Activated naive CD8-positive, alpha-beta T cell treated with anti-CD3 and anti-CD28 coated beads for 36 hours (primary cell): ENCODE results near the gene ZNF443. TPM values are rescaled to one million over a fixed set of nuclear protein-coding genes. Genes with fewer than 3 reads are reported as not detected.
A peak's percentile ranks its signal among the peaks of the same experiment; 100 is the strongest.
"Not testable (repeated sequence)": the region's sequence is repeated elsewhere in the genome, so short reads cannot be mapped to it uniquely, and the experiment has no call there.

Experiments used
- DNase-seq: peaks from one replicate; pipeline ENCODE4 v3.0.0; 2021
- H3K27ac Mint-ChIP-seq: one replicate; pipeline ENCODE4 v1.8.0; 2022; ENCODE audit warnings: mild to moderate bottlenecking, moderate library complexity, mixed read lengths
- H3K27me3 Mint-ChIP-seq: one replicate; pipeline ENCODE4 v1.8.0; 2022; ENCODE audit warnings: mild to moderate bottlenecking, mixed read lengths
- H3K36me3 Mint-ChIP-seq: one replicate; pipeline ENCODE4 v1.8.0; 2021; ENCODE audit warnings: mild to moderate bottlenecking, mixed read lengths
- H3K4me1 Mint-ChIP-seq: one replicate; pipeline ENCODE4 v1.8.0; 2021; ENCODE audit warnings: mixed read lengths
- H3K4me3 Mint-ChIP-seq: one replicate; pipeline ENCODE4 v1.8.0; 2022; ENCODE audit warnings: mild to moderate bottlenecking, moderate library complexity, mixed read lengths
- H3K9me3 Mint-ChIP-seq: one replicate; pipeline ENCODE4 v1.8.0; 2022; ENCODE audit warnings: mixed read lengths
- total RNA-seq, 2 experiments: library from RNA; stranded (reverse); gene quantifications; one replicate each; pipeline ENCODE4 v1.2.3, GENCODE V29; 2021

The ZNF443 gene
- total RNA-seq, 2 experiments from 2014 or later: 2.7 to 3.6 TPM

GRCh38 chr19:12450844-12451243 lies 10.0 kb upstream of the ZNF443 start:
- Mint-ChIP-seq H3K4me3 (no peak overlapping the region), H3K4me1 (no peaks in the 10 kb centered on the region), H3K27ac (no peak overlapping the region), H3K36me3 (peaks cover 25% of the 10 kb centered on the region), H3K27me3 (no peaks in the 10 kb centered on the region), H3K9me3 (peaks cover 24% of the 10 kb centered on the region)
- no peak for DNase-seq

GRCh38 chr19:12448808-12449207 lies 8.0 kb upstream of the ZNF443 start:
- Mint-ChIP-seq H3K27me3 (no peaks in the 10 kb centered on the region), H3K4me3 (no peak overlapping the region), H3K4me1 (no peaks in the 10 kb centered on the region)

GRCh38 chr19:12439686-12440540 lies 908 bp downstream of the ZNF443 start:
- H3K27me3 Mint-ChIP-seq, H3K4me1 Mint-ChIP-seq: not testable (repeated sequence)
- DNase-seq: peak; percentile 62
- H3K27ac Mint-ChIP-seq: peak overlapping the region; percentile 79
- H3K36me3 Mint-ChIP-seq: peaks cover 29% of the 10 kb centered on the region
- H3K9me3 Mint-ChIP-seq: peaks cover 25% of the 10 kb centered on the region
- peak overlapping the region; percentile 96 for H3K4me3 Mint-ChIP-seq

More at GRCh38 chr19:12448808-12449207, 8.0 kb upstream of the ZNF443 start:
- no peak overlapping the region for H3K27ac Mint-ChIP-seq
- no peak for DNase-seq
- H3K9me3 Mint-ChIP-seq: peaks cover 32% of the 10 kb centered on the region
- H3K36me3 Mint-ChIP-seq: peaks cover 25% of the 10 kb centered on the region

GRCh38 chr19:12430726-12431299 lies 10.0 kb downstream of the ZNF443 start:
- H3K27me3 Mint-ChIP-seq, H3K4me1 Mint-ChIP-seq, DNase-seq, H3K27ac Mint-ChIP-seq, H3K4me3 Mint-ChIP-seq: not testable (repeated sequence)
- peaks cover 50% of the 10 kb centered on the region for H3K9me3 Mint-ChIP-seq
- peaks cover 78% of the 10 kb centered on the region for H3K36me3 Mint-ChIP-seq

- no peak for DNase-seq
- H3K27me3 Mint-ChIP-seq: no peaks in the 10 kb centered on the region
- H3K36me3 Mint-ChIP-seq: peaks cover 71% of the 10 kb centered on the region
- peaks cover 46% of the 10 kb centered on the region for H3K9me3 Mint-ChIP-seq
- no peak overlapping the region for H3K4me3 Mint-ChIP-seq
- H3K4me1 Mint-ChIP-seq: no peaks in the 10 kb centered on the region
- no peak overlapping the region for H3K27ac Mint-ChIP-seq
These were observed 14.9 kb downstream of the ZNF443 start for GRCh38 chr19:12425888-12426274.

GRCh38 chr19:12425236-12425887 lies 15.5 kb downstream of the ZNF443 start:
- Mint-ChIP-seq H3K27ac (no peak overlapping the region), H3K36me3 (peaks cover 70% of the 10 kb centered on the region), H3K9me3 (peaks cover 40% of the 10 kb centered on the region), H3K4me1 (no peaks in the 10 kb centered on the region), H3K27me3 (no peaks in the 10 kb centered on the region), H3K4me3 (no peak overlapping the region)
- DNase-seq: no peak

- Mint-ChIP-seq H3K9me3 (peaks cover 12% of the 10 kb centered on the region), H3K36me3 (peaks cover 33% of the 10 kb centered on the region)
- not testable (repeated sequence) for H3K4me1 Mint-ChIP-seq
These were observed 23.5 kb downstream of the ZNF443 start for GRCh38 chr19:12417273-12417672.

GRCh38 chr19:12411893-12412292 lies 28.9 kb downstream of the ZNF443 start:
- no peaks in the 10 kb centered on the region for H3K4me1 Mint-ChIP-seq
- H3K4me3 Mint-ChIP-seq: no peak overlapping the region
- peaks cover 11% of the 10 kb centered on the region for H3K9me3 Mint-ChIP-seq
- peaks cover 12% of the 10 kb centered on the region for H3K36me3 Mint-ChIP-seq
- DNase-seq: no peak
- H3K27me3 Mint-ChIP-seq: no peaks in the 10 kb centered on the region
- no peak overlapping the region for H3K27ac Mint-ChIP-seq

More at GRCh38 chr19:12417273-12417672, 23.5 kb downstream of the ZNF443 start:
- not testable (repeated sequence) for H3K27me3 Mint-ChIP-seq, H3K27ac Mint-ChIP-seq, DNase-seq, H3K4me3 Mint-ChIP-seq

GRCh38 chr19:12400633-12401502 lies 40.0 kb downstream of the ZNF443 start, which contains the start of gene ZNF799:
TSS of gene ZNF799 (minus strand) at chr19:12401271. CDS start at chr19:12401070, 201 bp downstream.
- peaks cover 24% of the 10 kb centered on the region for H3K36me3 Mint-ChIP-seq
- H3K4me1 Mint-ChIP-seq: peaks cover 8% of the 10 kb centered on the region
- H3K4me3 Mint-ChIP-seq: peak within 1 kb of the TSS; percentile 88

GRCh38 chr19:12399901-12400632 lies 40.8 kb downstream of the ZNF443 start:
- H3K27me3 Mint-ChIP-seq, H3K4me1 Mint-ChIP-seq: not testable (repeated sequence)
- DNase-seq: peak; percentile 32
- Mint-ChIP-seq H3K4me3 (peak overlapping the region; percentile 88), H3K27ac (peak overlapping the region; percentile 20), H3K36me3 (peaks cover 32% of the 10 kb centered on the region), H3K9me3 (peaks cover 22% of the 10 kb centered on the region)

More at GRCh38 chr19:12400633-12401502, 40.0 kb downstream of the ZNF443 start, which contains the start of gene ZNF799:
- DNase-seq: peak; percentile 86
- H3K27me3 Mint-ChIP-seq: no peaks in the 10 kb centered on the region
- peak within 1 kb of the TSS; percentile 75 for H3K27ac Mint-ChIP-seq
- H3K9me3 Mint-ChIP-seq: peaks cover 20% of the 10 kb centered on the region

GRCh38 chr19:12391148-12391547 lies 49.7 kb downstream of the ZNF443 start:
- not testable (repeated sequence) for H3K4me1 Mint-ChIP-seq, H3K27ac Mint-ChIP-seq, H3K4me3 Mint-ChIP-seq, H3K27me3 Mint-ChIP-seq, DNase-seq
- Mint-ChIP-seq H3K9me3 (peaks cover 34% of the 10 kb centered on the region), H3K36me3 (peaks cover 79% of the 10 kb centered on the region)

- DNase-seq, H3K27ac Mint-ChIP-seq, H3K4me1 Mint-ChIP-seq, H3K4me3 Mint-ChIP-seq, H3K27me3 Mint-ChIP-seq: not testable (repeated sequence)
- H3K9me3 Mint-ChIP-seq: peaks cover 30% of the 10 kb centered on the region
- H3K36me3 Mint-ChIP-seq: peaks cover 72% of the 10 kb centered on the region
These were observed 54.5 kb downstream of the ZNF443 start for GRCh38 chr19:12386365-12386764.

GRCh38 chr19:12380444-12380737 lies 60.4 kb downstream of the ZNF443 start:
- H3K9me3 Mint-ChIP-seq: peaks cover 49% of the 10 kb centered on the region
- no peaks in the 10 kb centered on the region for H3K4me1 Mint-ChIP-seq
- no peak for DNase-seq
- H3K27ac Mint-ChIP-seq: no peak overlapping the region
- H3K27me3 Mint-ChIP-seq: no peaks in the 10 kb centered on the region
- H3K4me3 Mint-ChIP-seq: no peak overlapping the region
- H3K36me3 Mint-ChIP-seq: peaks cover 61% of the 10 kb centered on the region
